Activated naive CD8-positive, alpha-beta T cell treated with anti-CD3 and anti-CD28 coated beads, Interleukin-2, amount 50 U/mL, for 24 hours (primary cell): Measurements from ENCODE around the gene TMEM63C.

Experiments used
- ATAC-seq: fragments of 150-1000 bp; cut with Tn5 transposase; one replicate; pipeline ENCODE4 v1.10.0; 2021
- DNase-seq: peaks from one replicate; pipeline ENCODE4 v3.0.0; 2021
- H3K27ac Mint-ChIP-seq: one replicate; pipeline ENCODE4 v1.8.0; 2021; ENCODE audit warnings: mild to moderate bottlenecking, mixed read lengths
- H3K27me3 Mint-ChIP-seq: one replicate; pipeline ENCODE4 v1.8.0; 2021; ENCODE audit warnings: mixed read lengths
- H3K36me3 Mint-ChIP-seq: one replicate; pipeline ENCODE4 v1.8.0; 2021; ENCODE audit warnings: low read depth, mixed read lengths
- H3K4me1 Mint-ChIP-seq: one replicate; pipeline ENCODE4 v1.8.0; 2021; ENCODE audit warnings: mixed read lengths
- H3K4me3 Mint-ChIP-seq: one replicate; pipeline ENCODE4 v1.8.0; 2021; ENCODE audit warnings: mild to moderate bottlenecking, moderate library complexity, mixed read lengths
- H3K9me3 Mint-ChIP-seq: one replicate; pipeline ENCODE4 v1.8.0; 2021; ENCODE audit warnings: mixed read lengths

TMEM63C gene

DNA sequence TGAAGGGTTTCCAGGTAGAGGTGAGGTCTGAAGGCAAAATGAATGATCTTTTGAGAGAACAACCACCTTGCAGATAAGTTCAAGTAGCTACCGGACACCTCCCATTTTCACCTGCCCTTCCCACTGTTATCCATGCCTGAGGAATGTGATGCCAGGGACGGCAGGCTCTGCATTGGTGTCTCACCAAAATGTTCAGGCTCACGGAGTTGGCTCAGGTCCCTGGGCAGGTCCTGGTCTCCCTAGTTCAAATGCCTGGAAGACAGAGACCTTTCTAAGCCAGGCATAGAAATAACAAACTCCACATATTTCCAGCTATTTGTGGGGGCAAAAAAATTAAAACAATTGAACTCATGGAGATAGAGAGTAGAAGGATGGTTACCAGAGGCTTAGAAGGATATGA is 36.0 kb downstream of the TMEM63C start:
- H3K4me3 Mint-ChIP-seq, result no peak overlapping the region
- H3K36me3 Mint-ChIP-seq, result no peaks in the 10 kb centered on the region
- DNase-seq, result no peak
- no peak overlapping the region for H3K27ac Mint-ChIP-seq
- H3K9me3 Mint-ChIP-seq, result peaks cover 4% of the 10 kb centered on the region
- H3K4me1 Mint-ChIP-seq, result peaks cover 2% of the 10 kb centered on the region
- peaks cover 28% of the 10 kb centered on the region for H3K27me3 Mint-ChIP-seq
- ATAC-seq, result no peak

DNA sequence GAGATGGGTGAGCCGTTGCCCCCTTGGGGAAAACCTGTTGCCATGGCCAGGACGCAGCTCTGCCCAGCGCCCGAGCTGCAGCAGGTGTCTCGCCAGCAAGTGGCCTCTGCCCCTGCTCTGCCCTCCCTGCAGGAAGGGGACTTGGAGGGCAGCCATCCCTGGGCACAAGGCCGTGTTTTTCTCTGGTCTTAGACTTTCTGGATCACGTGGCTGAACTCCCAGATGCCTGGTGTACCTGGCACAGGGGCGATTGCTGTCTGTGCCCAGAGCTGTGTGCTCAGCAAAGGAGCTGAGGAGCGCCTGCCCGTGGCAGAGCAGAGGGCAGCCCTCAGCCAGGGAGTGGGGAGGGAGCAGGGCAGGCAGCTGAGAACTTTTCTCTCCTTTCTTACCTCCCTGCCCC is 38.0 kb downstream of the TMEM63C start:
- H3K27me3 Mint-ChIP-seq, result peaks cover 17% of the 10 kb centered on the region
- no peaks in the 10 kb centered on the region for H3K36me3 Mint-ChIP-seq
- no peak overlapping the region for H3K4me3 Mint-ChIP-seq

DNA sequence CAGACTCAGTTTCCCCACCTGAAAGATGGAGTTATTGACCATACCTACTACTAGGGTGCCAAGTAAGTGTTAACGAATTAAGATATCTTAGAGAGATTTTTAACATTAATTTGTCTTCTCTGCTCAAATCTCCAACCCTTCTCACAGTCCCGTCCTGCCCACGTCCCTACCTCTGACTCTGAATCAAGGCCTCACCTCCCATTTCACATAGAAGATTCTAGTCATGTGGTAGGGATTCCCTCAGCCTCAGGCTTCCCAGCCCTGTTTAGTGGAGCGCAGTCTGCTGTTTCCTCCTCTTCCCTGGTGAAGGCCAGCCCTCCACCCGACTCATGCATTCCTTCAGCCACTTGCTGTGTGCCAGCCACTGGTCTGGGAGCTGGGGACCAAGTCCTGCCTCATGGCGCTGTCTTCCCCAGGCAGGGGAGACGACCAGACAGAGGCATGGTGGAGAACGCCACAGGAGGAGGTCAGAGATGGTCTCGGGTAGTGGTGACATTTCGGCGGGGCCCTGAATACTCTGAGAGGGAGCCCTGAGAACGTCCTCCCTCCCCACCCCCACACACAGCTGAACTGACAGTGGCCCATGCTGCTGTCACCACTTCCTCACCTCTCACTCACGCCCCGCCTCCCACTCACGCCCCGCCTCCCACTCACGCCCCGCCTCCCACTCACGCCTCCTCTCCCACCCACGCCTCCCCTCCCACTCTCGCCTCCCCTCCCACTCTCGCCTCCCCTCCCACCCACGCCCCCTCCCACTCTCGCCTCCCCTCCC is 38.8 kb downstream of the TMEM63C start:
- H3K36me3 Mint-ChIP-seq, result no peaks in the 10 kb centered on the region
- no peak overlapping the region for H3K4me3 Mint-ChIP-seq
- DNase-seq (no peak), ATAC-seq (no peak)
- H3K4me1 Mint-ChIP-seq, result no peaks in the 10 kb centered on the region
- peaks cover 4% of the 10 kb centered on the region for H3K9me3 Mint-ChIP-seq
- no peak overlapping the region for H3K27ac Mint-ChIP-seq
- peaks cover 13% of the 10 kb centered on the region for H3K27me3 Mint-ChIP-seq

More for the DNA sequence above, 38.0 kb downstream of the TMEM63C start:
- no peak overlapping the region for H3K27ac Mint-ChIP-seq
- no peak for DNase-seq
- ATAC-seq, result no peak
- no peaks in the 10 kb centered on the region for H3K4me1 Mint-ChIP-seq
- peaks cover 4% of the 10 kb centered on the region for H3K9me3 Mint-ChIP-seq

DNA sequence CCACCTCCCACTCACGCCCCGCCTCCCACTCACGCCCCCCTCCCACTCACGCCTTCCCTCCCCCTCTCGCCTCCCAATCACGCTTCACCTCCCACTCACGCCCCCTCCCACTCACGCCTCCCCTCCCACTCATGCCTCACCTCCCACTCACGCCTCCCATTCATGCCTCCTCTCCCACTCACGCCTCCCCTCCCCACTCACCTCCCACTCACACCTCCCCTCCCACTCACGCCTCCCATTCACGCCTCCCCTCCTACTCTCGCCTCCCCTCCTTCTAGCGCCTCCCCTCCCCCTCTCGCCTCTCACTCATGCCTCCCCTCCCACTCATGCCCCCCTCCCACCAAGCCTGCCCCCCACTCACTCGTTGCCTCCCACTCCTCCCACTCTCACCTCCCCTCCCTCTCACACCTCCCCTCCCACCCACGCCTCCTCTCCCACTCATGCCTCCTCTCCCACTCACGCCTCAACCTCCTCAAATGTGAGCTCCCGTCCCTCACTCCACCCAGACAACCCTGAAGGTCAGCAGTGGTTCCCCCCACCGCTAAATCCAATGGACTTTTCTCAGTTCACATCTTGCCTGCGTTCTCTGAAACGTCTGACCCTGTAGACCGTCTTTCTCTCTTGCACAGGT is 39.8 kb downstream of the TMEM63C start:
- no peak for ATAC-seq
- Mint-ChIP-seq H3K4me1 (no peaks in the 10 kb centered on the region), H3K27me3 (peaks cover 7% of the 10 kb centered on the region), H3K4me3 (no peak overlapping the region), H3K27ac (no peak overlapping the region), H3K36me3 (no peaks in the 10 kb centered on the region), H3K9me3 (peaks cover 4% of the 10 kb centered on the region)
- DNase-seq, result no peak

DNA sequence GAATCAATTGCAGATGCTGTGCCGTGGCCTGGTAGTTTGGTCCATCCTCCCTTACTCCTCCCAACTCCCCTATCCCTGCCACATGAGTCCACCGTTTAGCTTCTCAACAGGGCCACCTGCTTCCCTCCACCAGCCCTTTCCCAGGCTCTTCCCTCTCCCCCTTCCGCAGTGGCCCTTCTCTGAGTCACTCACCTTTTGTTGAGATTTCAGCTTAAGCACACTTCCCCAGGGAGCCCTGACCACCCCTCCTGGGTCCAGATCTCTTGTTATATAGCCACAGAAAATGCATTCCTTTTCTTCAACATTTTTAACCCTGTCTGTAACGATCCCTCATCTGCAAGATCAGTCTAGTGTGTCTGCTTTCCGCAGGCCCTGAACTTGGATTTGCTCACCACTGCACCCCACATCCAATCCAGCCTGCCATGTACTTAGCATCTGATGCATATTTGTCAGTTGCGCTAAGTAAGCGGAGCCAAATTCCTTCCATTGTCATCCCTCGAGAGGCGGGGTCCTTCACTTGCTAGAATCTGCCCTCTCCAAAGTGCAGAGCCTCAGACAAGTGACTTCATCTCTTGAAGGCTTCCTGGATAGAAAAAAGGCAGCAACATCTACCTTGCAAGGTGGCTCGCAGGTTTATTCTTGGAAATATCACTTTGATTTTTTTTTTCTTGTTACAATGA is 41.1 kb downstream of the TMEM63C start:
- peaks cover 4% of the 10 kb centered on the region for H3K27me3 Mint-ChIP-seq
- DNase-seq, result no peak
- peaks cover 4% of the 10 kb centered on the region for H3K9me3 Mint-ChIP-seq
- no peaks in the 10 kb centered on the region for H3K36me3 Mint-ChIP-seq
- H3K4me3 Mint-ChIP-seq, result no peak overlapping the region
- no peaks in the 10 kb centered on the region for H3K4me1 Mint-ChIP-seq
- no peak overlapping the region for H3K27ac Mint-ChIP-seq
- ATAC-seq, result no peak

DNA sequence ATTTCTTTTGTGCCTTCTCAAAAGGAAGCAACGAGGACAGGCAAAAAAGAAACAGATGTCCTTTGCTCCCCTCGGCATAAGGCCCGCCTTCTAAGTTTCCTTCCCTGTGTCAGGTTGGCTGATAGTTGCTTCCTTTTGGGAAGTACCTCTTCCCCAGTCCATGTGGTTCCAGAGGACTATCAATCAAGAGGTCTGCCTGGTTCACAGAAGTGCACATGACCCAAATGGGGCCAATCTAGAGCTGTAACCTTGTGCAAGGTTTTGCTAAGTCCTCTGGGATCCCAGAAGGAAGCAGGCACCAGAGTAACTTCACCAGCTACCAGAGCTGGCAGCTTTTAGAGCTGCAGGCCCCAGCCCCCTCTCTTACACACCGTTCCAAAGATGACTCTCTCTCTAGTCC is 42.6 kb downstream of the TMEM63C start:
- Mint-ChIP-seq H3K27me3 (peaks cover 4% of the 10 kb centered on the region), H3K9me3 (peaks cover 4% of the 10 kb centered on the region), H3K4me1 (no peaks in the 10 kb centered on the region), H3K27ac (no peak overlapping the region), H3K36me3 (no peaks in the 10 kb centered on the region), H3K4me3 (no peak overlapping the region)
- DNase-seq, result no peak
- ATAC-seq, result no peak

DNA sequence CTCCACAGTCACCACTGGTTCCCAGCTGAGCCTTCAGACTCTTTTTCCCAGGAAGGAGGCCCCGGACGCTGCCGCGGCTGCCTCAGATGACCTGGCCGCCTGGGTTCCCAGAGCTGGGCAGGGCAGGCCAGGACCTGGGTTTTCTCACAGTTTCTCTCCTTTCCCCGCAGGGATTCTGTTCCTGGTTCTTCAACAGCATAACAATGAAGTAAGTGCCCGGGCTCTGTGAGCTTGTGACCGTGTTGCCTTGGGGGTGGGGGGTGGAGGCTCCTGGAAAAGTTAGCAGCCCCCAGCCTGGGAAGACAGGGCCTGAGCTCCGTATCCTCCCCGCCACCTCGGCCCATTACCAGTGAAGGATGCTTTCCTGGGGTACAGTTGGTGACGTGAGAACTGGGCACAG is 43.7 kb downstream of the TMEM63C start:
- Mint-ChIP-seq H3K4me3 (no peak overlapping the region), H3K4me1 (no peaks in the 10 kb centered on the region), H3K27me3 (peaks cover 4% of the 10 kb centered on the region), H3K36me3 (no peaks in the 10 kb centered on the region), H3K27ac (no peak overlapping the region), H3K9me3 (peaks cover 4% of the 10 kb centered on the region)
- ATAC-seq, result no peak
- no peak for DNase-seq

DNA sequence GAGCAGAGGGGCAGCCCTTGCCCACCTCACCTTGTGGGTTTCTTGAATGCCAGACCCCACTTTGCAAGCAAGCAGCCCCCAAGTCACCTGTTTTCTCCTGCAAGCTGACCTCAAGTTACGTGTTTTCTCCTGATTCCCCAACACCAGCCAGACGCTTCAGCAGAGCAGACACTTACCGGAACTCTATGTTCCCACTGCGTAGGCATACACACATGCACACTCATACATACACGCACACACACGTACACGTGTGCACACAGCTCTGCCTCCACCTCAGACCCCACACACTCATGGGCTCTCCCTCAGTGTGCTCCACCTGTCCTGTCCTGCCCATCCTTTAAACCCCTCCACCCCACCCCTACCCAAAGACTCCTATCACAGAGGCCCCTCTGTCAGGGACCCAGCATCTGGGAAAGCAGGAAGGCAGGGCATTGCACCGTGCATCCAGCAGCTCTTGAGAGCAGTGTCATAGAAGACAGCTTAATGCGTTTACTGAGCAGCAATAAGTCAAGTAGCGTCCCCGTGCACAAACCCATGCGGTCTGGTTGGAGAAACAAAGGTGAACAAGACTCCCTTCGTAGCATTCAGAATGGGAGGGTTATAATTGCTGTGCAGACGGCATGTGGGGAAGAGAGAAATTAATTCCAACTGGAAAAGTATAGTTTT is 44.4 kb downstream of the TMEM63C start:
- Mint-ChIP-seq H3K27ac (no peak overlapping the region), H3K4me3 (no peak overlapping the region), H3K4me1 (no peaks in the 10 kb centered on the region), H3K9me3 (peaks cover 4% of the 10 kb centered on the region), H3K27me3 (peaks cover 4% of the 10 kb centered on the region), H3K36me3 (no peaks in the 10 kb centered on the region)
- ATAC-seq (no peak), DNase-seq (no peak)

DNA sequence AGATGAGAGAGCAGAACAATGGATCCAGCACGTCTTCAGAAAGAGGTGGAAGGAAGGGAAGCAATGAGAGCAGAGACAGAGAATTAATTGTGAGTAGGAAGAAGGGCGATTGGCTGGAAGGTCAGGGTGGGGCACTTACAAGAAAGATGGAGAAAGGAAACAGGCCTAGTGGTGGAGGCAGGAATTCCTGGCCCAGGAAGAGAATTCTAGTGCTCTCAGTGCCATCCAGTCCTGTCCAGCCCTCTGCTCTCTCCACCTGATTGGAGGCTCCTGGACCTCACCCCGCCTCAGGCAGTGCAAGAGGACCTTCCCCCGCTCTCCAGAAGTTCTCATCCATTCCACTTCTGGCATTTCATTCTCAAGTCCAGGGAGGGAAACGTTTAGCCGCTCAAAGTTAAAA is 46.5 kb downstream of the TMEM63C start:
- Mint-ChIP-seq H3K9me3 (no peaks in the 10 kb centered on the region), H3K27me3 (no peaks in the 10 kb centered on the region)

DNA sequence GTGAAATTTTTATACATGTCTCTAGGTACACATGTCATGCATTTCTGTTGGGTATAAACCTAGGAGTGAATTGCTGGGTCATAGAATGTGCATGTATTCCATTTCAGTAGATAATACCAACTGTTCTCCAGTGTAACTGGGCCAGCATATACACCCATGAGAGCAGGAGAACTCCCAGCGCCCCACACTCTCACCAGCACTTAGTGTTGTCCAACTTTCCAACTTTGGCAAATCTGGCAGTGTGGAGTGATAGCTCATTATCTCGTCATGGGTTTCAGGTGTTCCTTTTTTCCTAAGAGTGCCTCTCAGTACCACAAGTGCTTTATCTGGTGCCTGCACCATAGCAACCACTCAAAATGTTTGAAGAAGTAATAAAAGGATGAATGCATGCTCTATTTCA is 49.3 kb downstream of the TMEM63C start:
- no peaks in the 10 kb centered on the region for H3K27me3 Mint-ChIP-seq
- H3K4me3 Mint-ChIP-seq, result no peak overlapping the region
- no peaks in the 10 kb centered on the region for H3K9me3 Mint-ChIP-seq
- ATAC-seq, result no peak
- no peak overlapping the region for H3K27ac Mint-ChIP-seq
- DNase-seq, result no peak
- H3K4me1 Mint-ChIP-seq, result no peaks in the 10 kb centered on the region
- no peaks in the 10 kb centered on the region for H3K36me3 Mint-ChIP-seq

More for the DNA sequence above, 46.5 kb downstream of the TMEM63C start:
- H3K27ac Mint-ChIP-seq, result no peak overlapping the region
- no peaks in the 10 kb centered on the region for H3K4me1 Mint-ChIP-seq
- no peak for DNase-seq
- H3K36me3 Mint-ChIP-seq, result no peaks in the 10 kb centered on the region
- H3K4me3 Mint-ChIP-seq, result no peak overlapping the region
- no peak for ATAC-seq

DNA sequence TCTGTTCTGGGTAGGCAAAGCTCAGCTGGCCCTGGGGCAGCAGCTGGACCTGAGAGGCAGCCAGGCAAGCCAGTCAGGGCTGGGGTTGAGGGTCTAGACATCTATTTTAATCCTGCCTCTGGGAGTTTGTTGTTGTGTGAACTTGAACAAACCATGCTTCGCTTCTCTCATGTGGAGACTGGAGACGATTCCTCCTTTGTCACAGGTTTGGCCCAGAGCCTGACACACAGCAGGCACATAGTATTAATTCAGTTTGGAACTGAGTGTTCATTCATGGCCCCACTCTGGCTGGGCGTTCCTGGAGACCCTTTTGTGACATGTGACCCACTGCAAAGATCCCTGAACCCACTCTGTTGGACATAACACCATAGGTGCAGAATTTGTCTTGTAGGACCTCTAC is 50.1 kb downstream of the TMEM63C start:
- no peak for ATAC-seq
- no peaks in the 10 kb centered on the region for H3K4me1 Mint-ChIP-seq

DNA sequence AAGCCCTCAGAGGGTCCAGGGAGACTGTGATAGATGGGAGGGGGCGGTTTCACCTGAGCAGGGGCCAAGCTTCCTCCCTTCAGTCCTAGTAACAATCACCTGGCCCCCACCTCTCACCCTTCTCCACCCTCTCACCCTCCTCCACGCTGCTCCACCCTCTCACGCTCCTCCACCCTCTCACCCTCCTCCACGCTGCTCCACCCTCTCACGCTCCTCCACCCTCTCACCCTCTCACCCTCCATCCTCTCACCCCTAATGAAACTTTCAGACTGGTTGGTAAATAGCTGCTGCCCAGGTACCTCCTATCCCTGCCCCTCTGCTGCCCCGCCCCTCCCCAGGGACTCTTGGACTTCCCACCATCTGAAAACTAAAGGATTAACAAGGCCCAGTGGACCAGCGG is 55.2 kb downstream of the TMEM63C start:
- Mint-ChIP-seq H3K27ac (no peak overlapping the region), H3K9me3 (no peaks in the 10 kb centered on the region), H3K36me3 (no peaks in the 10 kb centered on the region), H3K4me1 (no peaks in the 10 kb centered on the region), H3K27me3 (no peaks in the 10 kb centered on the region), H3K4me3 (no peak overlapping the region)
- DNase-seq (no peak), ATAC-seq (no peak)

More for the DNA sequence above, 50.1 kb downstream of the TMEM63C start:
- Mint-ChIP-seq H3K9me3 (no peaks in the 10 kb centered on the region), H3K27me3 (no peaks in the 10 kb centered on the region), H3K36me3 (no peaks in the 10 kb centered on the region), H3K27ac (no peak overlapping the region), H3K4me3 (no peak overlapping the region)
- DNase-seq, result no peak

DNA sequence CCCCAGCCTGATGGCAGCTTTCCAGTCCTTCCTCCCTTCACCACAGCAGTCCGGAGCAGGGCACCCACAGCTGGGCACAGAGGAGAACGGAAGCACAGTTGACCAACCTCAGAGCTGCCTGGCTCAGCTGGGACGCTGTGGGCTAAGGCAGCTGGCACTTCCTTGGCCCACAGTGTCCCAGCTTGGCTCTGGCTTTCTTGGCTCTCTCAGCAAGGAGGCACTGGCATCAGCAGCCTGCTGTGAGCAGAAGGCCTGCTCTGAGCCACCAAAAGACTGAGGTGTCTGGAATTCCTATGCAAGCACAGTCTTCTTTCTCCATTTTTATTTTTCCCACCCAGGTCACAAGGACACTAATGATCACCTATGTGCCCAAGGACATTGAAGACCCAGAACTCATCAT is 56.8 kb downstream of the TMEM63C start:
- DNase-seq (no peak), ATAC-seq (no peak)
- Mint-ChIP-seq H3K9me3 (no peaks in the 10 kb centered on the region), H3K36me3 (no peaks in the 10 kb centered on the region), H3K27ac (no peak overlapping the region), H3K4me1 (peaks cover 3% of the 10 kb centered on the region), H3K27me3 (no peaks in the 10 kb centered on the region), H3K4me3 (no peak overlapping the region)

DNA sequence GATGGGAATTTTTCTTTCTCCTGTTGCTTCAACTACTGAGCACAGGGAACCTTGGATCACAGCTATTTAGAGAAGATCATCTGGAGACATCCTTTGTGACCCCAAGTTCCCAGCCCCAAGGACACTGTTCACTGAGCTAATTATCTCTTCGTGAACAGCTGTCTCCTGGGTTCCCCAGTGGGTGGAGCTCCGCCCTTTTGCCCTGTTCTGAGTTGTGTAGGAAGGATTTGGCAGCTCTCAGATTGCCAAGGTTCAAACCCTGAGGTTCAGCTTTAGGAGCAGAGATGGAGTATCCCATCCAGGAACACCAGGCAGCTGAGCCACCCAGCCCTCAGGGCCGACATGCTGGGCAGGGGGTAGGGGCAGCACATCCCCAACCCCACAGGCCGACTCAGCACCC is 57.4 kb downstream of the TMEM63C start:
- H3K36me3 Mint-ChIP-seq, result no peaks in the 10 kb centered on the region
- ATAC-seq, result no peak
- H3K4me3 Mint-ChIP-seq, result no peak overlapping the region
- H3K27me3 Mint-ChIP-seq, result no peaks in the 10 kb centered on the region
- H3K4me1 Mint-ChIP-seq, result peaks cover 7% of the 10 kb centered on the region
- H3K27ac Mint-ChIP-seq, result no peak overlapping the region
- no peaks in the 10 kb centered on the region for H3K9me3 Mint-ChIP-seq
- DNase-seq, result no peak

DNA sequence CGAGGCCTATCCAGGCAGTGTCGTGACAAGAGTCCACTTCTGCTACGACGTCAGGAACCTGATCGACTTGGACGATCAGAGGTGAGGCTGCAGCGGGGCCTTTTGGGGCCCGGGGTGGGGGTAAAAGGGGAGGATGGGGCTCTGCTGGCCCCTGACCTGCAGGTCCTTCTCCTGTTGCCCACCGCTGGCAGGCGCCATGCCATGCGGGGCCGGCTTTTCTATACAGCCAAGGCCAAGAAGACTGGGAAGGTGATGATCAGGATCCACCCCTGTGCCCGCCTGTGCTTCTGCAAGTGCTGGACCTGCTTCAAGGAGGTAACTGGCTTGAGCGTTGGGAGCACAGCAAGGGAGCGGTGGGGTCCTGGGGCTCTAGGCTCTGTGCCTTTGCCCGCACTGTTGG is 57.8 kb downstream of the TMEM63C start:
- no peak overlapping the region for H3K27ac Mint-ChIP-seq
- H3K27me3 Mint-ChIP-seq, result no peaks in the 10 kb centered on the region
- no peaks in the 10 kb centered on the region for H3K9me3 Mint-ChIP-seq
- ATAC-seq (no peak), DNase-seq (no peak)
- H3K4me1 Mint-ChIP-seq, result peaks cover 7% of the 10 kb centered on the region
- no peak overlapping the region for H3K4me3 Mint-ChIP-seq
- no peaks in the 10 kb centered on the region for H3K36me3 Mint-ChIP-seq
